ENCODE data around the gene TRIM66. TPM values are rescaled to one million over a fixed set of nuclear protein-coding genes. Genes with fewer than 3 reads are reported as not detected.

TRIM66 gene
- total and polyA plus RNA-seq, 2 donors (not counting 1 experiment from before 2014, with no cell fraction given), result 3.9 to 13.7 TPM

DNA sequence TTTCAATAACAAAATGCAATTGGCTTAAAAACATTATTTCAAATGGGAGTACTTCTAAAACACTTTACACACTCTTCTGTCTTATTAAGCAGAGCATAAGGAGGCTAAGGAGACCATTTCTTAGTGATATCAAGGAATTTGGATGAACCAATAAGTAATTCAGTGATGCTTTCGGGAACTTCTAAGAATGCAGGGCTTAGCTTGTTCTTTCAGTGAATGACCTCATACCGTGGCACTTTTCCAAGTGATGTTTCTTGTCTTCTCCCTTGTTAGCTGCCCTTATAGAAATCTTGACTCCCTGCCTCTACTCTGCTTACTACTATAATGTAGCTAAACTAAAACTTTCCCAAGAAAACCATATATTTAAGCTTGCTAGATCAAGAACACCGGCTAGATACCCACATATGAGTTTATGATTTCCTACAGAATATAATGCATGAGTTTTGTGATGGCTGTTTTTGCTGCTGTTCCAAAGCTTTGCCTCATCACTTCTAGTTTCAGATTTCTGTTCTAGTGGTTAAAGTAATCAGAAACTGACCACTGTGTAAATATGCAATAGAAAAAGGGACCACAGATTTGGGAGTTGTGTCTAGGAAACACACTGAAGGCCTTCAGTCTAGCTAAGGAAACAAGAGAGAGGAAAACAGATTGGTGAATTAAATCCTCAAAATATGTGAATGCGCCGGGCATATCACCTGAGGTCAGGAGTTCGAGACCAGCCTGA lies 50.9 kb downstream of the TRIM66 start:
- Histone ChIP-seq H3K9me3 (ENCODE audit: control insufficient read depth, insufficient read depth, low read depth, low read length) (no peaks in the 10 kb centered on the region), H3K27ac (ENCODE audit: insufficient read depth, low read length) (no peak overlapping the region), H2AFZ (ENCODE audit: low read length) (no peak overlapping the region), H3K9ac (ENCODE audit: insufficient read depth, low read length) (no peak overlapping the region), H3K4me3 (replicated peaks in 1 of 4; ENCODE audit: control extremely low read depth in 1 of 4, insufficient read depth in 1 of 4, low read depth in 3 of 4, low read length in 4 of 4) (no peak overlapping the region), H3K4me1 (ENCODE audit: control insufficient read depth, extremely low read depth, insufficient read depth, low read length) (no peaks in the 10 kb centered on the region), H3K27me3 (ENCODE audit: control insufficient read depth, insufficient read depth, low read length) (no peaks in the 10 kb centered on the region), H3K36me3 (ENCODE audit: control insufficient read depth, insufficient read depth, low read length) (no peaks in the 10 kb centered on the region), H3K4me2 (ENCODE audit: extremely low read depth, insufficient read depth, low read length) (no peak overlapping the region), H4K20me1 (ENCODE audit: control insufficient read depth, extremely low read depth, insufficient read depth, low read length) (no peaks in the 10 kb centered on the region), H3K79me2 (ENCODE audit: control insufficient read depth, insufficient read depth, low read length) (no peaks in the 10 kb centered on the region)
- no peak for TF ChIP-seq EZH2 (IDR thresholded peaks at IDR 0.05; ENCODE audit: low read length, missing control alignments)
- TF ChIP-seq CTCF (conservative IDR thresholded peaks at IDR 0.05 in 1 of 2, IDR thresholded peaks at IDR 0.05 in 1 of 2; ENCODE audit: low read depth in 1 of 2, low read length in 2 of 2), result no peak
- peak; percentile 82 to 87 for DNase-seq (ENCODE audit: low read depth in 2 of 2)

GRCh38 chr11:8624698-8625097 lies 57.8 kb downstream of the TRIM66 start:
- H3K4me1 ChIP-seq (ENCODE audit: control insufficient read depth, extremely low read depth, insufficient read depth, low read length), result no peaks in the 10 kb centered on the region
- H3K9ac ChIP-seq (ENCODE audit: insufficient read depth, low read length), result no peak overlapping the region
- no peaks in the 10 kb centered on the region for H3K27me3 ChIP-seq (ENCODE audit: control insufficient read depth, insufficient read depth, low read length)
- peaks cover 2% of the 10 kb centered on the region for H3K36me3 ChIP-seq (ENCODE audit: control insufficient read depth, insufficient read depth, low read length)
- H4K20me1 ChIP-seq (ENCODE audit: control insufficient read depth, extremely low read depth, insufficient read depth, low read length), result no peaks in the 10 kb centered on the region
- no peak overlapping the region for H3K4me2 ChIP-seq (ENCODE audit: extremely low read depth, insufficient read depth, low read length)
- no peak overlapping the region for H3K4me3 ChIP-seq (replicated peaks in 1 of 4; ENCODE audit: control extremely low read depth in 1 of 4, insufficient read depth in 1 of 4, low read depth in 3 of 4, low read length in 4 of 4)
- TF ChIP-seq EZH2 (IDR thresholded peaks at IDR 0.05; ENCODE audit: low read length, missing control alignments), result no peak
- no peak for TF ChIP-seq CTCF (conservative IDR thresholded peaks at IDR 0.05 in 1 of 2, IDR thresholded peaks at IDR 0.05 in 1 of 2; ENCODE audit: low read depth in 1 of 2, low read length in 2 of 2)
- H3K9me3 ChIP-seq (ENCODE audit: control insufficient read depth, insufficient read depth, low read depth, low read length), result no peaks in the 10 kb centered on the region
- DNase-seq (ENCODE audit: low read depth in 2 of 2), result no peak
- H2AFZ ChIP-seq (ENCODE audit: low read length), result no peak overlapping the region
- no peaks in the 10 kb centered on the region for H3K79me2 ChIP-seq (ENCODE audit: control insufficient read depth, insufficient read depth, low read length)
- no peak overlapping the region for H3K27ac ChIP-seq (ENCODE audit: insufficient read depth, low read length)

DNA sequence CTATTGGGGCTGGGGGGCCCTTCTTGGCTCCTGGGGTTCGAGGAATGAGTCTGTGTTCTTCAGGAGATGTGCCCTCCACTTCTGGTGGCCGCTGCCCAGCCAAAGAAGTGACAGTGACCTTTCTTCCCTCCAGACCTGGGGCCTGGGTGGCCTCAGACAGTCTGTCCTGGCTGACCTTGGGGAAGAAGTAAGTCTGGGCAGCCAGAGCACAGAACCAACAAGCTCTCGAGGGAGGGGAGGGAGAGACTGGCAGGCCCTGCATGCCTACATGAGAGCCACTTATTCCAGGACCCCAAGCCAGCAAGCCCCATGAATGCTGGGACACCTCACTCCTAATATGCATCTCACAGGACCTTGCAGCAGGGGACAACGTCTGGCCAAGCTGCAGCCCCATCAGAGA lies 61.3 kb downstream of the TRIM66 start:
- H3K4me3 ChIP-seq (replicated peaks in 1 of 4; ENCODE audit: control extremely low read depth in 1 of 4, insufficient read depth in 1 of 4, low read depth in 3 of 4, low read length in 4 of 4), result no peak overlapping the region
- H3K4me1 ChIP-seq (ENCODE audit: control insufficient read depth, extremely low read depth, insufficient read depth, low read length), result no peaks in the 10 kb centered on the region
- H3K27me3 ChIP-seq (ENCODE audit: control insufficient read depth, insufficient read depth, low read length), result no peaks in the 10 kb centered on the region
- H3K9me3 ChIP-seq (ENCODE audit: control insufficient read depth, insufficient read depth, low read depth, low read length), result no peaks in the 10 kb centered on the region
- no peak for TF ChIP-seq EZH2 (IDR thresholded peaks at IDR 0.05; ENCODE audit: low read length, missing control alignments)
- H4K20me1 ChIP-seq (ENCODE audit: control insufficient read depth, extremely low read depth, insufficient read depth, low read length), result no peaks in the 10 kb centered on the region
- H2AFZ ChIP-seq (ENCODE audit: low read length), result no peak overlapping the region
- DNase-seq (ENCODE audit: low read depth in 2 of 2), result no peak
- H3K36me3 ChIP-seq (ENCODE audit: control insufficient read depth, insufficient read depth, low read length), result peaks cover 2% of the 10 kb centered on the region
- H3K27ac ChIP-seq (ENCODE audit: insufficient read depth, low read length), result no peak overlapping the region
- no peak overlapping the region for H3K9ac ChIP-seq (ENCODE audit: insufficient read depth, low read length)
- H3K79me2 ChIP-seq (ENCODE audit: control insufficient read depth, insufficient read depth, low read length), result no peaks in the 10 kb centered on the region
- no peak overlapping the region for H3K4me2 ChIP-seq (ENCODE audit: extremely low read depth, insufficient read depth, low read length)

Data from fibroblast of lung (primary cell).